Brain microvascular endothelial cell (primary cell): ENCODE measurements around the gene DLX1.

Experiments
- DNase-seq: peaks from one replicate; pipeline ENCODE4 v3.0.0-alpha.2; 2020
- H3K27ac ChIP-seq: fragments of 250-450 bp; sonication (Bioruptor Pico); 2 replicates; pipeline ENCODE4 v1.5.1; 2020; ENCODE audit warnings: mild to moderate bottlenecking, moderate library complexity
- H3K27me3 ChIP-seq: fragments of 250-450 bp; sonication (Bioruptor Pico); replicated peaks from 2 replicates; pipeline ENCODE4 v1.5.1; 2020; ENCODE audit warnings: mild to moderate bottlenecking
- H3K36me3 ChIP-seq: fragments of 250-450 bp; sonication (Bioruptor Pico); replicated peaks from 2 replicates; pipeline ENCODE4 v1.5.1; 2020; ENCODE audit warnings: mild to moderate bottlenecking
- H3K4me3 ChIP-seq: 2 replicates; pipeline ENCODE4 v1.5.1; 2011; ENCODE audit warnings: low read depth, mild to moderate bottlenecking, control low read depth, low read length, moderate library complexity
- in situ Hi-C: cut with HindIII; loops from 2 replicates; pipeline ENCODE4 v1.10.0; 2017; ENCODE audit warnings: low sequenced_read_pairs, low pct_ligation_motif_present
- TF ChIP-seq, protein P1 (sequence below): IDR thresholded peaks from 2 replicates; pipeline ENCODE4 v1.5.1; 2011; ENCODE audit warnings: low read depth, mild to moderate bottlenecking, moderate library complexity, low read length, control low read depth, inconsistent platforms; ENCODE audit errors: missing control alignments

DLX1 gene

GRCh38 chr2:172101821-172102390 is 16.6 kb downstream of the DLX1 start:
- peaks cover 17% of the 10 kb centered on the region for H3K27me3 ChIP-seq
- TF ChIP-seq, protein P1, sequence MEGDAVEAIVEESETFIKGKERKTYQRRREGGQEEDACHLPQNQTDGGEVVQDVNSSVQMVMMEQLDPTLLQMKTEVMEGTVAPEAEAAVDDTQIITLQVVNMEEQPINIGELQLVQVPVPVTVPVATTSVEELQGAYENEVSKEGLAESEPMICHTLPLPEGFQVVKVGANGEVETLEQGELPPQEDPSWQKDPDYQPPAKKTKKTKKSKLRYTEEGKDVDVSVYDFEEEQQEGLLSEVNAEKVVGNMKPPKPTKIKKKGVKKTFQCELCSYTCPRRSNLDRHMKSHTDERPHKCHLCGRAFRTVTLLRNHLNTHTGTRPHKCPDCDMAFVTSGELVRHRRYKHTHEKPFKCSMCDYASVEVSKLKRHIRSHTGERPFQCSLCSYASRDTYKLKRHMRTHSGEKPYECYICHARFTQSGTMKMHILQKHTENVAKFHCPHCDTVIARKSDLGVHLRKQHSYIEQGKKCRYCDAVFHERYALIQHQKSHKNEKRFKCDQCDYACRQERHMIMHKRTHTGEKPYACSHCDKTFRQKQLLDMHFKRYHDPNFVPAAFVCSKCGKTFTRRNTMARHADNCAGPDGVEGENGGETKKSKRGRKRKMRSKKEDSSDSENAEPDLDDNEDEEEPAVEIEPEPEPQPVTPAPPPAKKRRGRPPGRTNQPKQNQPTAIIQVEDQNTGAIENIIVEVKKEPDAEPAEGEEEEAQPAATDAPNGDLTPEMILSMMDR = no peak
- in situ Hi-C loops = loop anchor here (25.0 kb wide), 1 partner anchor 290 kb away; no protein-coding TSS in a partner anchor
- peak overlapping the region; percentile 64 for H3K4me3 ChIP-seq
- no peak overlapping the region for H3K27ac ChIP-seq
- no peak for DNase-seq
- H3K36me3 ChIP-seq = no peaks in the 10 kb centered on the region

DNA sequence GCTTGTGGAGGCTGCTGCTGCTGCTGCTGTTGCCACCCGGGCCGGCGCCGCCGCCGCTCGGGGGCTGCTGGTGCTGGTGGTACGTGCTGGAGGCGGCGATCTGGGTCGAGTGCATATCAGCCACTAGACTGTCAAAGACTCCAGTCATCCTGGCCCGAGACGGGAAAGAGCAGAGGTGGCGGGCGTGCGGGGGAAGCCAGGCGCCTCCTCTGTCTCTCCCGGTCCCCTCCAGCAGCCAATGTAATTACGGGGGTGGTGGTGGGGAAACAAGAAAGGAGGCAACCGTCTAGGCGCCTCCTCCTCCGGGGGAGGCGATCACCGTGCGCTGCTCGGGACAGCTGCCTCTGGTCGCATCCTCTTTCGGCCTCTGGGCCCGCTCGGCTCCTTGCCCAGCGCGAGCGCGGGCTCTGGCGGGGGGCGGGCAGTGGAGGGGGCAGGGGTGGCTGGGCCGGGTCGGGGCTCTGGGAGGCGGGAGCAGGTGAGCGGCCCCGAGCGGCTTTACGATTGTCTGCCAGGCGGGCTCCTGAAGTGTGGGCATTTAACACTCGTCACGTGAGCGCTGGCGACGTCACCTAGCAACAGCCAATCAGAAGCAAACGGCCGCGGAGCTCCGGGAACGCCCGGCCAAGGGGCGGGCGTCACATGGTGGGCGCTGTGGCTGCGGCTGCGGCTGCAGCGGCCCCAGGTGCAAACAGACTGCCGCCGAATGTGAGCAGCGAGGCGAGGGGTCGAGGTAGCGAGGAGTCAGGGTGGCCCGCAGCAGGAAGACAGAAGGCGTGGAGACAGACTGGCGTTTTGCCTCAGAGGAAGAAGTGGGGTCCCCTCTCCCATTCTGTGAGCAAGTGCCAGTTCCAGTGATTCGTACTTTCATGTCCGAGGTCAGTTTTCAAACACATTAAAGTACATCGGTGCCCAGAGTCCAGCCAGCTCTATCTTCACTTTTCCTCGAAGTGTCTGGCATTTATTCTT is 17.4 kb downstream of the DLX1 start, which contains the start of gene DLX2:
DLX2 (minus strand) TSS at position 510 of the 969 bp plus-strand sequence; CDS start at position 148, 362 bp downstream.
- peak; percentile 79 for DNase-seq
- no peak within 1 kb of the TSS for H3K27ac ChIP-seq
- in situ Hi-C loops = loop anchor here (25.0 kb wide), 1 partner anchor 290 kb away; no protein-coding TSS in a partner anchor
- no peaks in the 10 kb centered on the region for H3K36me3 ChIP-seq
- peaks cover 17% of the 10 kb centered on the region for H3K27me3 ChIP-seq
- TF ChIP-seq, protein P1 = no peak
- peak within 1 kb of the TSS; percentile 64 for H3K4me3 ChIP-seq

DNA sequence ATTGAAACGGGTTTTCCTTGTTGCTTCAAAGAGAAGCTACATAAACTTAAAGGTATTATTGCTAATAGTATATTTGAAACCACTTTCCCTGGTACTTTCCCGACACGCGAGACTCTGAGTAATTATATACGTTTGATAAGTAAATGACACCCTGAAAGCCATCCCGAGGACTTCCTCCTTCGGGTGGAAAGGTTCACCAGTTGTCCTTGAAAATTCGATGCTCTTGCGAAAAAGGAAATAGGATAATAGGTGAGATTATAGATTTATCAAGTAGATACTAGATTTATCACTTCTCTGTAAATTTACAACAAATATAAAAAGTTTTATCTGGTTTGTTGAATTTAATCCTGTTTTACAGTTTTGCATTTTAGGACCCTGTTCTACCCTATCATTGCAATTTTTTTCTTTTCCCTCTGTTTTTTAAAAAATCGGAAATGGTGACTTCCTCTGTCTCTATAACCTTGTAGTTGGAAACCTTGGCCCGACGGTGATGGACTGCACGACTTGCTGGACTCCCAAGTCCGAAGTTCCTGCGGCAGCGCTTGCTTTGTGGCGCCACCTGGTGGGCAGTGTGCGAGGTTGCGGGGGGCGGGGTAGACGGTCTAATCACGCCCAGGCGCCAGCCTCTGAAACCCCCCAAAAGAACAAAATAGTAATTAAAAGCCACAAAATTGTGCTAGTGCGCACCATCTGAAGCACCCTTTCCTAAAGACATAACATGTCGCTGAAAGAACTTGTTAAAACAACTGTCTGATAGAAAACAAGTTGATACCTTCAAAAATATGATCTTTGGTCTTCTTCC is 18.4 kb downstream of the DLX1 start:
- Histone ChIP-seq H3K4me3 (peak overlapping the region; percentile 64), H3K27me3 (peaks cover 19% of the 10 kb centered on the region)

DNA sequence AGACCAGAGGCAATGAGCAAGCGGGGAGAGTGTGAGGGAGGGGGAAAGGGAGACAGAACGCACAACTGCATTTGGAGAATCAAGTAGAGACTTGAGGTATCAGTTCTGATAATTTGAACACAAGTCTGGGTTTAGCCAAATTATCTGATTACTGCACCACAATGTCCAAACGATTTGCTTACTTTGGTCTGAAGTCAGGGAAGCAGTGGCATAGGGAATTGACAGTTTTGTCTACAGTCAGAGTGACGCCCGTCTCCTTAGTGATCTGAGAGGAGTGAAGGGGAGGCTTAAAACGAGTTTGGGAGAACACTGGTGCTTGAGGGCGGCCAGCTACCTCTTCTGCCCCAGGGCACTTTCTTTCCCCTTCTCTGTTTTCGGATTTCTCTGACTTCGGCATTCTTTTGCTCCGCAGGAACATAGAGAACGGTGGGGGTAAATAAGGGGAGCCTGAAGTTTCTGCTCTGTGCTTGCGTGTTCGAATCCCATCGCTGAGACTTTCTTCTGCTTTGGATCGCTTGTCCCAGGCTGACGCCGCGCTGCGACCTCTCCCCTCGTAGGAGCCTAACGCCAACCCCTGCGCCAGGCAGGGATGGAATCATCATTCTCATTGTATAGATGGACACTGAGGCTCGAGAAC is 20.3 kb downstream of the DLX1 start:
- in situ Hi-C loops = loop anchor here (25.0 kb wide), 1 partner anchor 293 kb away; no protein-coding TSS in a partner anchor
- Histone ChIP-seq H3K27me3 (peaks cover 13% of the 10 kb centered on the region), H3K27ac (no peak overlapping the region), H3K4me3 (peak overlapping the region; percentile 56), H3K36me3 (no peaks in the 10 kb centered on the region)
- DNase-seq = no peak
- TF ChIP-seq, protein P1 = no peak

More for the DNA sequence above, 18.4 kb downstream of the DLX1 start:
- no peak overlapping the region for H3K27ac ChIP-seq
- DNase-seq = peak; percentile 76
- TF ChIP-seq, protein P1 = peak; percentile 97
- no peaks in the 10 kb centered on the region for H3K36me3 ChIP-seq
- in situ Hi-C loops = loop anchor here (25.0 kb wide), 1 partner anchor 291 kb away; no protein-coding TSS in a partner anchor
